Measurements from ENCODE around the gene PARN.
"Not testable (repeated sequence)": the region's sequence is repeated elsewhere in the genome, so short reads cannot be mapped to it uniquely, and the experiment has no call there.

PARN gene

DNA sequence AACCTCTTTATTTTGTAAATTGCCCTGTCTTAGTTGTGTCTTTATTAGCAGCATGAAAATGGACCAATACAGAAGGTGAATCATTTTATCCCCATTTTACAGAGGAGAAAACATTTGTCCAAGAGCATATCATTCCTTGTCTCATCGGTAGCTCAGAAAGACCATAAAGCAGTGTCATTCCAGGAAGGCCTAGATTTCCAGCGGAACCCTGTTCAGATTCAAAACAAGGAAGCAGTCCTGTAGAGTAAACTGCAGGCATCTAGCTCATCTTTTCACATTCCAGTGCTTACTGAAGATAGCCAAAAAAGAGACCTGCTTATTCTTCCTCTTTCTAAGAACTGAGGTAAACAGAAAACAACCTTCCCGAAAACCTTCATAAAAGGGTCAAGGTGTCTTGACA, 54.0 kb downstream of the PARN start:
- TF ChIP-seq, protein P1, sequence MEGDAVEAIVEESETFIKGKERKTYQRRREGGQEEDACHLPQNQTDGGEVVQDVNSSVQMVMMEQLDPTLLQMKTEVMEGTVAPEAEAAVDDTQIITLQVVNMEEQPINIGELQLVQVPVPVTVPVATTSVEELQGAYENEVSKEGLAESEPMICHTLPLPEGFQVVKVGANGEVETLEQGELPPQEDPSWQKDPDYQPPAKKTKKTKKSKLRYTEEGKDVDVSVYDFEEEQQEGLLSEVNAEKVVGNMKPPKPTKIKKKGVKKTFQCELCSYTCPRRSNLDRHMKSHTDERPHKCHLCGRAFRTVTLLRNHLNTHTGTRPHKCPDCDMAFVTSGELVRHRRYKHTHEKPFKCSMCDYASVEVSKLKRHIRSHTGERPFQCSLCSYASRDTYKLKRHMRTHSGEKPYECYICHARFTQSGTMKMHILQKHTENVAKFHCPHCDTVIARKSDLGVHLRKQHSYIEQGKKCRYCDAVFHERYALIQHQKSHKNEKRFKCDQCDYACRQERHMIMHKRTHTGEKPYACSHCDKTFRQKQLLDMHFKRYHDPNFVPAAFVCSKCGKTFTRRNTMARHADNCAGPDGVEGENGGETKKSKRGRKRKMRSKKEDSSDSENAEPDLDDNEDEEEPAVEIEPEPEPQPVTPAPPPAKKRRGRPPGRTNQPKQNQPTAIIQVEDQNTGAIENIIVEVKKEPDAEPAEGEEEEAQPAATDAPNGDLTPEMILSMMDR (conservative IDR thresholded peaks at IDR 0.05; ENCODE audit: control insufficient read depth, insufficient read depth, low read depth, low read length): no peak
- no peak for DNase-seq (ENCODE audit: low read depth)
- H3K4me3 ChIP-seq (ENCODE audit: control insufficient read depth, low read depth, low read length): no peak overlapping the region

DNA sequence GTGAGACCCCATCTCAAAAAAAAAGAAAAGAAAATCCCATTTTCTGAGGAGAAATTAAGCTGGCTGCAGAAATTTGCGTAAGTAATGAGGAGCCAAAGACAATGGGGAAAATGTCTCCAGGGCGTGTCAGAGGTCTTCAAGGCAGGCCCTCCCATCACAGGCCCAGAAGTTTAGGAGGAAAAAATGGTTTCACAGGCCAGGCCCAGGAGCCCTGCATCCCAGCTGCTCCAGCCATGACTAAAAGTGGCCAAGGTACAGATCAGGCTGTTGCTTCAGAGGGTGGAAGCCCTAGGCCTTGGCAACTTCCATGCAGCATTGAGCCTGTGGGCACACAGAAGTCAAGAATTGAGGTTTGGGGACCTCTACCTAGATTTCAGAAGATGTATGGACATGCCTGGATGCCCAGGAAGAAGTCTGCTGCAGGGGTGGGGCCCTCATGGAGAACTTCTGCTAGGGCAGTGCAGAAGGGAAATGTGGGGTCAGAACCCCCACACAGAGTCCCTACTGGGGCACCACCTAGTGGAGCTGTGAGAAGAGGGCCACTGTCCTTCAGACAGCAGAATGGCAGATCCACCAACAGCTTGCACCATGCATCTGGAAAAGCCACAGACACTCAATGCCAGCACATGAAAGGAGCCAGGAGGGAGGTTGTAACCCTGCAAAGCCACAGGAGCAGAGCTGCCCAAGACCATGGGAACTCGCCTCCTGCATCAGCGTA, 55.2 kb downstream of the PARN start:
- H3K4me3 ChIP-seq (ENCODE audit: control insufficient read depth, low read depth, low read length); DNase-seq (ENCODE audit: low read depth): not testable (repeated sequence)

DNA sequence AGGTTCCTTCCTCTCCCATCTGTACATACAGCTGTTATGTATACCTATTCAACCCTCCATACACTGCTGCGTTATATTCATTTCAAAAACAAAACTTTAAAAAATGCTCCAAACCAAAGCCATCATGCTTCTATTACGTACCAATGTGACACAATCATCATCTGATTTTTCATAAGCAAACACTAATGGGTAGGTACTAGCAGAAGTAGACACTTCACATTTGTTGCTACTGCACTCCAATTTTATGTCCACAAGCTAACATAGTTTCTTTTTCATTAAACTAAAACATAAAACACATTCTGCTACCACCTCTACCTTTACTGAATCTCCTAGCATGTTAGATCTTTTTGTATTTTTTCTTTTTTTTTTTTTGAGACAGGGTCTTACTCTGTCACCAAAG, 57.5 kb downstream of the PARN start:
- H3K4me3 ChIP-seq (ENCODE audit: control insufficient read depth, low read depth, low read length): no peak overlapping the region
- TF ChIP-seq, protein P1 (conservative IDR thresholded peaks at IDR 0.05; ENCODE audit: control insufficient read depth, insufficient read depth, low read depth, low read length): no peak
- DNase-seq (ENCODE audit: low read depth): no peak

DNA sequence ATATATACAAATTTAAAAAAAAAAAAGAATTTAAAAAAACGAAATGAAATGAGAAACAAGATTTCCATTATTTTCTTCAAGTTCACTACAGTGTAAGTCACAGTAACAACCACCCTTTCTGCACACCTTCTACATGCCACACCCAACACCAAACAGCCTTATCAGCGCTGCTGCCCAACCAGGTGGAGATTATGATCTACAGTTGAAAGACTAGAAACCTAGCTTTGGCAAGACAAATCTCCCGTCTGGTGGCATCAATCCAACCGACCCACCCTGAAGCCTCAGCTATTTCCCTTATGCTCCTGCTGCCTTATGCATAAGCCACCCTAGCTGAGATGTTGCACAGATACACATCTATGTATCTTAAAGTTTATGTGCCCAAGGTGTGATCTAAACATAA, 60.8 kb downstream of the PARN start:
- DNase-seq (ENCODE audit: low read depth): no peak
- no peak overlapping the region for H3K4me3 ChIP-seq (ENCODE audit: control insufficient read depth, low read depth, low read length)

DNA sequence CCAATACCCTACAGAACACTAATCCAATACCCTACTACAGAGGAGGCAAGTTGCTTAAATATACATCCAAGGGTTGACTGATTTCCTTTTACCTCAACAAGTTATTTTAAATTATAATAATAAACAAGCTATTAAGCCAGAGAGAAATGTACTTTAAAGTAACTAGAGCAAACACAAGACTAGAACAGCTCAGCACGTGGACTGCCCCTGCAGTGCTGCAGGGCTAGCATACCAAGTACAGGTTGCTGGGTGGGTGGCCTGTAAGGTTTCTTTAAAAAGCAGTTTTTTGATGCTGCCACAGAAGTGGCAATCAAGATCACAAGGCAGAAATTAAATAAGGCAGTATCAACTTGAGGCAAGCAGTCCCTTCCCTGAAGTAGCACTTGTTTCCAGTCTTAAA, 63.5 kb downstream of the PARN start:
- H3K4me3 ChIP-seq (ENCODE audit: control insufficient read depth, low read depth, low read length): no peak overlapping the region
- TF ChIP-seq, protein P1 (conservative IDR thresholded peaks at IDR 0.05; ENCODE audit: control insufficient read depth, insufficient read depth, low read depth, low read length): no peak
- DNase-seq (ENCODE audit: low read depth): no peak

More for the DNA sequence above, 60.8 kb downstream of the PARN start:
- TF ChIP-seq, protein P1 (conservative IDR thresholded peaks at IDR 0.05; ENCODE audit: control insufficient read depth, insufficient read depth, low read depth, low read length): no peak

DNA sequence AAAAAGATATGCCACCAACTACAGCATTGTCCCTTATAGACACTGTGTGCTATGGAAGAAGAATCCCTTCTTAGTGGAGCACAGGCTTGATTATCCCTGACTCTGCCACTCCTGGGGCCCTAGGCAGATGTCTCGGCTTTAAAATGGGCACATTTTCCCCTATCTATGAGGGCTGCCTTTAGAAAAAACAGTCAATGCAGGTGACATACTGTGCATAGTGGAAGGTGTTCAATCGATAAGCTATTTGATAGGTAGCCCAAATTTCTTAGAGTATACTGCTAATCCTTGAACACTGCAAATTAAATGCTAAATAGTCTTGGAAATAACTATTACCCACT, 64.4 kb downstream of the PARN start:
- TF ChIP-seq, protein P1 (conservative IDR thresholded peaks at IDR 0.05; ENCODE audit: control insufficient read depth, insufficient read depth, low read depth, low read length): no peak
- no peak overlapping the region for H3K4me3 ChIP-seq (ENCODE audit: control insufficient read depth, low read depth, low read length)
- no peak for DNase-seq (ENCODE audit: low read depth)

DNA sequence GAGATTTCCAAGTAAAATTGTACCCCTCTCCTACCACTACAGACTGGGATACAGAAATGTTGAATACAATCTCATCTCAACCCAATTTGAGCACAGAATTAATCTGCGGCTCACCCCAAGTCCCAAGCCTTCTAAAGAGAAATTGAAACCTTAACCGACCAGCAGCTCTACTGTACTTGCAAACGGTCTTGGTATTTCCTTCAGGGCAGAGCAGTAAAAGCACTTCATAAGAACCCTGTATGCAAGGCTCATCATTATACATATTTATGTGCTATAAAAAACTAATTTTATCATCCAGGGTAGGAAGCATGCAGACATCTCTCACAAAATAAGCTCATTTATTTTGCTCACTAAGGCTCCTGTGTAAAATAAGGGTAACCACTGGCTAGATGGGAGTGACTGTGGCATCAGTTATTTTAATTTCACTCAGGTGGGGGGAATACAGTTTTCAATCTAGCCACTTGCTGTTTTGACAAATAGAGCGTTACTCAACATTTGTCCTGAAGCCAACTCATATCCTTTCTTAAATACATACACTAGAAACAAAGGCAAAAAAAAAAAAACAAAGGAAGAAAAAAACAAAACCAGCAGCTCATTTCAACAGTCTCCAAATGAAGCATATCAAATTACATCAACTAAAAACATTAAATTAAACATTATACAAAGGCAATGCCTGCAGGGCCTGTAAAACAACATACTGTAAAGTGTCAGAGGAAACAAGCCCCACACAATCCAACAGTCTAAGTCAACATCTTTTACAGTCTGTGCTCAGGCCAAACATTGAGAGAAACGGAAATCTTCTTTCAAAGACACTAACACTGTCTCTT, 65.0 kb downstream of the PARN start:
- no peak overlapping the region for H3K4me3 ChIP-seq (ENCODE audit: control insufficient read depth, low read depth, low read length)
- peak; percentile 36 for DNase-seq (ENCODE audit: low read depth)
- TF ChIP-seq, protein P1 (conservative IDR thresholded peaks at IDR 0.05; ENCODE audit: control insufficient read depth, insufficient read depth, low read depth, low read length): no peak

Measured in fibroblast of mammary gland (primary cell).